Measurements from ENCODE around the gene ZBTB22.

ZBTB22 gene

GRCh38 chr6:33313709-33314514, 3.6 kb downstream of the ZBTB22 start, which contains the start of gene TAPBP:
Gene TAPBP (minus strand): TSS chr6:33314078. CDS start chr6:33314041, 37 bp downstream.
- Histone ChIP-seq H3K27me3 (no peaks in the 10 kb centered on the region), H3K9me3 (no peaks in the 10 kb centered on the region), H3K36me3 (peaks cover 4% of the 10 kb centered on the region), H3K4me1 (peaks cover 3% of the 10 kb centered on the region; the same call in 1 of the 2 replicates), H3K4me3 (ENCODE audit: low read depth, low read length) (peak within 1 kb of the TSS; percentile 91)
- peak; percentile 62 for DNase-seq
- TF ChIP-seq, protein P1, sequence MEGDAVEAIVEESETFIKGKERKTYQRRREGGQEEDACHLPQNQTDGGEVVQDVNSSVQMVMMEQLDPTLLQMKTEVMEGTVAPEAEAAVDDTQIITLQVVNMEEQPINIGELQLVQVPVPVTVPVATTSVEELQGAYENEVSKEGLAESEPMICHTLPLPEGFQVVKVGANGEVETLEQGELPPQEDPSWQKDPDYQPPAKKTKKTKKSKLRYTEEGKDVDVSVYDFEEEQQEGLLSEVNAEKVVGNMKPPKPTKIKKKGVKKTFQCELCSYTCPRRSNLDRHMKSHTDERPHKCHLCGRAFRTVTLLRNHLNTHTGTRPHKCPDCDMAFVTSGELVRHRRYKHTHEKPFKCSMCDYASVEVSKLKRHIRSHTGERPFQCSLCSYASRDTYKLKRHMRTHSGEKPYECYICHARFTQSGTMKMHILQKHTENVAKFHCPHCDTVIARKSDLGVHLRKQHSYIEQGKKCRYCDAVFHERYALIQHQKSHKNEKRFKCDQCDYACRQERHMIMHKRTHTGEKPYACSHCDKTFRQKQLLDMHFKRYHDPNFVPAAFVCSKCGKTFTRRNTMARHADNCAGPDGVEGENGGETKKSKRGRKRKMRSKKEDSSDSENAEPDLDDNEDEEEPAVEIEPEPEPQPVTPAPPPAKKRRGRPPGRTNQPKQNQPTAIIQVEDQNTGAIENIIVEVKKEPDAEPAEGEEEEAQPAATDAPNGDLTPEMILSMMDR (IDR thresholded peaks at IDR 0.05; ENCODE audit: low read depth, low read length) = no peak

- TF ChIP-seq, protein P1 (IDR thresholded peaks at IDR 0.05; ENCODE audit: low read depth, low read length) = no peak
Measured at GRCh38 chr6:33313105-33313708, 4.3 kb downstream of the ZBTB22 start.

GRCh38 chr6:33312361-33313104, 5.0 kb downstream of the ZBTB22 start:
- no peak for DNase-seq
- Histone ChIP-seq H3K4me3 (ENCODE audit: low read depth, low read length) (peak overlapping the region; percentile 91), H3K36me3 (no peaks in the 10 kb centered on the region), H3K27me3 (no peaks in the 10 kb centered on the region), H3K4me1 (peaks cover 3% of the 10 kb centered on the region; the same call in 1 of the 2 replicates), H3K9me3 (no peaks in the 10 kb centered on the region)
- TF ChIP-seq, protein P1 (IDR thresholded peaks at IDR 0.05; ENCODE audit: low read depth, low read length) = no peak

More at GRCh38 chr6:33313105-33313708, 4.3 kb downstream of the ZBTB22 start:
- no peaks in the 10 kb centered on the region for H3K27me3 ChIP-seq
- H3K9me3 ChIP-seq = no peaks in the 10 kb centered on the region
- H3K36me3 ChIP-seq = no peaks in the 10 kb centered on the region
- peak; percentile 39 for DNase-seq
- peaks cover 3% of the 10 kb centered on the region; the same call in 1 of the 2 replicates for H3K4me1 ChIP-seq
- H3K4me3 ChIP-seq (ENCODE audit: low read depth, low read length) = peak overlapping the region; percentile 91

DNA sequence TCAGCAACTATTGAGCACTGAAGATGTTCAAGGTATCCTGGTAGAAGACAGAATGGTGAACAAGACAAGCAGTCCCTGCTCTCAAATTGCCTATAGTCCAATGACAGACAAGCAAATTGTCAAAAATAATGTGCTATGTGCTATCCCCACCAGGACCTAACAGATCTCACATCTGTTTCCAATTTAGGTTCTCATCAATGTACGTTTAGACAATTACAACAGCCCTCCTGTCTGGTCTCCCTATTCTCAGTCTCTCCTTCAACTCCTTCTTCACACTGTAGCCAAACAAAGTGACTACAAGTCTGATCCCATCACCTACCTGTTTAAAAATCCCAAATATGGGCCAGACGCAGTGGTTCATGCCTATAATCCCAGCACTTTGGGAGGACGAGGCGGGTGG, 11.2 kb downstream of the ZBTB22 start:
- no peaks in the 10 kb centered on the region for H3K36me3 ChIP-seq
- TF ChIP-seq, protein P1 (IDR thresholded peaks at IDR 0.05; ENCODE audit: low read depth, low read length) = no peak
- H3K9me3 ChIP-seq = no peaks in the 10 kb centered on the region
- H3K27me3 ChIP-seq = no peaks in the 10 kb centered on the region
- no peak overlapping the region for H3K4me3 ChIP-seq (ENCODE audit: low read depth, low read length)
- no peaks in the 10 kb centered on the region for H3K4me1 ChIP-seq
- DNase-seq = no peak

DNA sequence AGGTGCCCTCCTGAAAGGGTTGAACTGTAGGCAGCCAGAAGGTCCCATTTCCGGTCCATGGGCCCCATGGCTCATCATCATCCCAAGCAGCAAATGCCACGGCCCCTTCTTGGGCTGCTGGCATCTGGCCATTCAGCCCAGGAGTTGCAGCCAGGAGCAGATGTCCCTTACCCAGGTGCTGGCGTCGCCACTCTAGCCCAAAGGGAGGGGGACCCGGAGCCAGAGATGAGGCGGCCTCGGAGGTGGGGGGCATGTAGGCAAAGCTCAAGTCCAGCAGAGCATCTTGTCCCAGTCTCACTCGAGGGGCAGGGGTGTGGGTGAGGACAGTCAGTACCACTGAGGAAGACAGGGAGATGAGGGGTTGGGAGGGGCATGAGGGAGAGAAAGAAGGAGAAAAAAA, 12.5 kb downstream of the ZBTB22 start:
- H3K4me1 ChIP-seq = no peaks in the 10 kb centered on the region

More for the DNA sequence above, 12.5 kb downstream of the ZBTB22 start:
- H3K4me3 ChIP-seq (ENCODE audit: low read depth, low read length) = no peak overlapping the region
- TF ChIP-seq, protein P1 (IDR thresholded peaks at IDR 0.05; ENCODE audit: low read depth, low read length) = no peak
- no peaks in the 10 kb centered on the region for H3K9me3 ChIP-seq
- no peaks in the 10 kb centered on the region for H3K27me3 ChIP-seq
- no peaks in the 10 kb centered on the region for H3K36me3 ChIP-seq
- DNase-seq = no peak
